Activated T-cell treated with anti-CD3 and anti-CD28 coated beads for 4 hours (primary cell): ENCODE data around the gene TBC1D16.

Source experiments
- DNase-seq: peaks from one replicate; pipeline ENCODE4 v3.0.0-alpha.2; 2020

TBC1D16 gene

GRCh38 chr17:79987187-79987934 lies 48.3 kb downstream of the TBC1D16 start:
- DNase-seq = no peak

GRCh38 chr17:79986411-79987186 lies 49.1 kb downstream of the TBC1D16 start:
- no peak for DNase-seq

- DNase-seq = no peak
These were observed 49.7 kb downstream of the TBC1D16 start for GRCh38 chr17:79985943-79986391.

- no peak for DNase-seq
These were observed 50.2 kb downstream of the TBC1D16 start for GRCh38 chr17:79985361-79985942.

- DNase-seq = no peak
These were observed 50.8 kb downstream of the TBC1D16 start for GRCh38 chr17:79984877-79985276.

GRCh38 chr17:79984045-79984840 lies 51.4 kb downstream of the TBC1D16 start:
- DNase-seq = no peak

- no peak for DNase-seq
These were observed 52.2 kb downstream of the TBC1D16 start for GRCh38 chr17:79983456-79983855.

- DNase-seq = no peak
These were observed 52.7 kb downstream of the TBC1D16 start for GRCh38 chr17:79982986-79983385.

GRCh38 chr17:79981661-79982101 lies 54.0 kb downstream of the TBC1D16 start:
- no peak for DNase-seq

GRCh38 chr17:79981090-79981489 lies 54.6 kb downstream of the TBC1D16 start:
- no peak for DNase-seq

GRCh38 chr17:79980246-79981043 lies 55.2 kb downstream of the TBC1D16 start:
- no peak for DNase-seq

- DNase-seq = no peak
These were observed 55.9 kb downstream of the TBC1D16 start for GRCh38 chr17:79979816-79980215.

- DNase-seq = no peak
These were observed 56.4 kb downstream of the TBC1D16 start for GRCh38 chr17:79979221-79979741.

GRCh38 chr17:79978548-79978855 lies 57.2 kb downstream of the TBC1D16 start:
- DNase-seq = no peak

GRCh38 chr17:79977708-79978547 lies 57.7 kb downstream of the TBC1D16 start:
- DNase-seq = no peak

- no peak for DNase-seq
These were observed 58.5 kb downstream of the TBC1D16 start for GRCh38 chr17:79977161-79977631.

GRCh38 chr17:79976451-79976850 lies 59.2 kb downstream of the TBC1D16 start:
- DNase-seq = no peak

- no peak for DNase-seq
These were observed 60.1 kb downstream of the TBC1D16 start for GRCh38 chr17:79975498-79976134.

GRCh38 chr17:79974566-79975497 lies 60.8 kb downstream of the TBC1D16 start:
- no peak for DNase-seq
